ENCODE results near the gene ECI2.

DNA sequence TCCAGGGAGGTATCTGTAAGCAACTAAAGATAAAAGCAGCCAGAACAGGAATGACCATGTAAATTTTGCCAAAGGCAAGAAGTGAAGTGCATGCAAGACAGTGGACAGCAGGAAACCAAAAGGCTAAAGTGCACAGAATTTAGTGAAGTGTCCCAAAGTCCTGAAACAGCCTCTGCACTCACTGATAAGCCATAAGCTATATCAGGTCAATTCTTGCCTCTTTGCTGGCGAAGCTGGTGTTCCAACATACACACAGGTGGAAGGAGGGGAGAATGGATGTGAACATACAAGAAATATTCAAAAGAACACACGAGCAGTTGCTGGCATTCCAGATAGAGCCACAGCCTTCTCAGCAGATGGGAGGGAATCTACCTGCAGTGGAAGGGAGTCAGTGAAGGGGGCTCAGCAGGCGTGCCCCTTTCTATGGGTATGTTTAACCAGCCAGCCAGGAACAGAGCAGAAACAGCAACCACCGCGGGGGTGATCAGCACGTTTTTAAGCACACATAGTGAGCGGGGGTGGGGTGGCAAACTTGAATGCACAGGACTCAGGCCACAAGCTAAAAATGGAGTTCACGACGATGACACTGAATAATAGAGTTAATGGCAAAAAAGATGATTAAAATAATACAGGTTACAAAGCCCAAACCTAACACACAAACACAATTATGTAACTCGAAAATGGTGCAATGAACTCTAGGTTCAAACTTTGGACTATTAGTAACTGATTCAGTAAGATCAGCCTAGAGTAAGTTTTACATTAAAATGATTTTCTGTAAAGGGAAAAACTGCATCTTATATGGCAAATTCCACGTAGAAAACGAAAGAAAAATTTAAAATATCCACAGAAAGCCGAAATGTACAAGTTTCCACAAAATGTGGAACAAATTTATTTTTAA, 1.2 kb downstream of the ECI2 start:
- TF ChIP-seq, protein P1, sequence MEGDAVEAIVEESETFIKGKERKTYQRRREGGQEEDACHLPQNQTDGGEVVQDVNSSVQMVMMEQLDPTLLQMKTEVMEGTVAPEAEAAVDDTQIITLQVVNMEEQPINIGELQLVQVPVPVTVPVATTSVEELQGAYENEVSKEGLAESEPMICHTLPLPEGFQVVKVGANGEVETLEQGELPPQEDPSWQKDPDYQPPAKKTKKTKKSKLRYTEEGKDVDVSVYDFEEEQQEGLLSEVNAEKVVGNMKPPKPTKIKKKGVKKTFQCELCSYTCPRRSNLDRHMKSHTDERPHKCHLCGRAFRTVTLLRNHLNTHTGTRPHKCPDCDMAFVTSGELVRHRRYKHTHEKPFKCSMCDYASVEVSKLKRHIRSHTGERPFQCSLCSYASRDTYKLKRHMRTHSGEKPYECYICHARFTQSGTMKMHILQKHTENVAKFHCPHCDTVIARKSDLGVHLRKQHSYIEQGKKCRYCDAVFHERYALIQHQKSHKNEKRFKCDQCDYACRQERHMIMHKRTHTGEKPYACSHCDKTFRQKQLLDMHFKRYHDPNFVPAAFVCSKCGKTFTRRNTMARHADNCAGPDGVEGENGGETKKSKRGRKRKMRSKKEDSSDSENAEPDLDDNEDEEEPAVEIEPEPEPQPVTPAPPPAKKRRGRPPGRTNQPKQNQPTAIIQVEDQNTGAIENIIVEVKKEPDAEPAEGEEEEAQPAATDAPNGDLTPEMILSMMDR (IDR thresholded peaks at IDR 0.05 in 8 of 11, conservative IDR thresholded peaks at IDR 0.05 in 3 of 11) = no peak
- no peak for TF ChIP-seq POLR2AphosphoS5 (IDR thresholded peaks at IDR 0.05)
